Transverse colon (tissue), 4 donors: ENCODE data around the gene TPP1. TPM values are rescaled to one million over a fixed set of nuclear protein-coding genes. Genes with fewer than 3 reads are reported as not detected.

Experiments used
- DNase-seq: peaks from one replicate; pipeline ENCODE4 v3.0.0-alpha.2; 2019
- H3K27ac ChIP-seq, 4 donors: fragments of 200-600 bp; sonication (generic); 2 replicates each; pipeline ENCODE4 v1.5.1; 2016 to 2018; ENCODE audit warnings: inconsistent platforms in 4 of 4
- H3K27me3 ChIP-seq: fragments of 200-600 bp; sonication (generic); 2 replicates; pipeline ENCODE4 v1.5.1; 2017; ENCODE audit warnings: inconsistent platforms
- H3K36me3 ChIP-seq, 4 donors: fragments of 200-600 bp; sonication (generic); 2 replicates each; pipeline ENCODE4 v1.5.1; 2017 to 2019; ENCODE audit warnings: inconsistent platforms in 4 of 4
- H3K4me1 ChIP-seq, 4 donors: fragments of 200-600 bp; sonication (generic); 2 replicates each; pipeline ENCODE4 v1.5.1; 2017 to 2020; ENCODE audit warnings: inconsistent platforms in 4 of 4
- H3K4me3 ChIP-seq, 4 donors: fragments of 200-600 bp; sonication (generic); 1 replicate in 1 of 4; 2 replicates in 3 of 4; pipeline versions ENCODE4 v1.5.1 to v1.6.1; 2017 to 2019; ENCODE audit warnings: inconsistent platforms in 4 of 4
- H3K9me3 ChIP-seq, 2 donors: fragments of 200-600 bp; sonication (generic); 2 replicates each; pipeline ENCODE4 v1.5.1; 2017 to 2019; ENCODE audit warnings: inconsistent platforms in 2 of 2
- CTCF ChIP-seq, 5 experiments: fragments of 200-600 bp in 3 of 5; fragments of 450-650 bp in 2 of 5; sonication (generic) in 3 of 5; IDR thresholded peaks; 1 replicate in 2 of 5; 2 replicates in 3 of 5; pipeline ENCODE4 v1.5.1; 2016 to 2017; ENCODE audit warnings: antibody characterized with exemption in 5 of 5, inconsistent platforms in 3 of 5, mild to moderate bottlenecking in 2 of 5, moderate library complexity in 1 of 5
- EP300 ChIP-seq: sonication (generic); formaldehyde crosslinking; IDR thresholded peaks from one replicate; pipeline ENCODE4 v1.6.1; 2017; ENCODE audit warnings: antibody characterized with exemption, low read depth
- POLR2A ChIP-seq: fragments of 450-650 bp; IDR thresholded peaks from one replicate; pipeline ENCODE4 v1.6.1; 2016; ENCODE audit warnings: antibody characterized with exemption, mild to moderate bottlenecking, moderate library complexity
- POLR2AphosphoS5 ChIP-seq, 3 donors: sonication (generic); formaldehyde crosslinking; IDR thresholded peaks; one replicate each; pipeline ENCODE4 v1.6.1; 2016; ENCODE audit warnings: antibody characterized with exemption in 3 of 3
- WGBS, 2 donors: methylation state at CpG; one replicate each; pipeline ENCODE4 v1.1.5; 2018; ENCODE audit warnings: low coverage in 1 of 2; 5-methylcytosine and 5-hydroxymethylcytosine counted together
- in situ Hi-C, 4 donors: fragments of 200-750 bp; cut with MboI; loops; one replicate each; pipeline versions ENCODE4 v1.15.0 to v1.15.1; 2017; ENCODE audit warnings: low sequenced_read_pairs in 3 of 4, low pct_ligation_motif_present in 1 of 4, low pct_unique_long_range_greater_than_20kb in 1 of 4
- intact Hi-C: fragments of 100-400 bp; cut with DNase I; formaldehyde crosslinking; loops from one replicate; pipeline ENCODE4 v1.15.1; 2023; ENCODE audit warnings: low total_unique reads
- total RNA-seq, 4 donors: library from RNA; depleted of rRNA; stranded (reverse); fragments of >200 nt; gene quantifications; one replicate each; pipeline ENCODE4 v1.1.0, GENCODE V29; 2016

Gene TPP1
- total RNA-seq, 4 donors from 2014 or later = 64.0 to 114 (median 74.0) TPM

GRCh38 chr11:6579681-6580080 is 39.5 kb downstream of the TPP1 start:
- Histone ChIP-seq H3K27me3 (no peaks in the 10 kb centered on the region), H3K4me1 (peaks cover 0 to 19% (median 1%) of the 10 kb centered on the region in 4 donors), H3K9me3 (peaks cover 11 to 14% of the 10 kb centered on the region in 2 donors), H3K36me3 (no peaks in the 10 kb centered on the region), H3K27ac (no peak overlapping the region), H3K4me3 (no peak overlapping the region)
- no peak for TF ChIP-seq POLR2AphosphoS5 (IDR thresholded peaks at IDR 0.05)
- no peak for TF ChIP-seq EP300
- no peak for TF ChIP-seq POLR2A
- no peak for TF ChIP-seq CTCF (IDR thresholded peaks at IDR 0.05)
- WGBS, 2 donors = 71 to 83% methylated on average over 1 of the region's 2 CpGs
- intact Hi-C loops = no loop called here
- no peak for DNase-seq
- in situ Hi-C loops = no loop called here

GRCh38 chr11:6578134-6578533 is 41.1 kb downstream of the TPP1 start:
- DNase-seq = no peak
- H3K27ac ChIP-seq = no peak overlapping the region
- H3K36me3 ChIP-seq = no peaks in the 10 kb centered on the region
- H3K27me3 ChIP-seq = no peaks in the 10 kb centered on the region
- TF ChIP-seq POLR2AphosphoS5 (IDR thresholded peaks at IDR 0.05) (no peak), EP300 (no peak)
- in situ Hi-C loops (no loop called here), intact Hi-C loops (no loop called here)
- H3K4me3 ChIP-seq = no peak overlapping the region
- 86% methylated on average over 1 of the region's 1 CpG; no CpG with 5 or more reads in 1 of the 2 donors for WGBS, 2 donors
- H3K4me1 ChIP-seq = peaks cover 0 to 19% (median 1%) of the 10 kb centered on the region in 4 donors
- H3K9me3 ChIP-seq = no peaks in the 10 kb centered on the region

- in situ Hi-C loops = no loop called here
Measured at GRCh38 chr11:6576471-6577373, 42.5 kb downstream of the TPP1 start.

GRCh38 chr11:6574816-6575715 is 44.2 kb downstream of the TPP1 start:
- Histone ChIP-seq H3K4me1 (peaks cover 0 to 19% (median 1%) of the 10 kb centered on the region in 4 donors), H3K9me3 (no peaks in the 10 kb centered on the region), H3K27me3 (no peaks in the 10 kb centered on the region), H3K4me3 (no peak overlapping the region), H3K36me3 (no peaks in the 10 kb centered on the region), H3K27ac (no peak overlapping the region)
- no peak for TF ChIP-seq EP300
- TF ChIP-seq POLR2AphosphoS5 (IDR thresholded peaks at IDR 0.05) = no peak
- TF ChIP-seq CTCF (IDR thresholded peaks at IDR 0.05) = no peak
- no peak for TF ChIP-seq POLR2A
- intact Hi-C loops = no loop called here
- in situ Hi-C loops = no loop called here
- WGBS, 2 donors = 85 to 96% methylated on average over 6 of the region's 6 CpGs
- no peak for DNase-seq

More at GRCh38 chr11:6576471-6577373, 42.5 kb downstream of the TPP1 start:
- Histone ChIP-seq H3K4me3 (no peak overlapping the region), H3K4me1 (peaks cover 0 to 19% (median 1%) of the 10 kb centered on the region in 4 donors), H3K36me3 (no peaks in the 10 kb centered on the region), H3K27ac (peak overlapping the region; percentile 34 to 72 (median 54)), H3K27me3 (no peaks in the 10 kb centered on the region), H3K9me3 (no peaks in the 10 kb centered on the region)
- DNase-seq = no peak
- TF ChIP-seq POLR2AphosphoS5 (IDR thresholded peaks at IDR 0.05) (no peak), POLR2A (no peak), CTCF (IDR thresholded peaks at IDR 0.05) (no peak), EP300 (no peak)
- 71 to 74% methylated on average over 5 of the region's 6 CpGs for WGBS, 2 donors
- intact Hi-C loops = no loop called here
